Testis (tissue), 3 donors: ENCODE results near the gene POGZ. TPM values are rescaled to one million over a fixed set of nuclear protein-coding genes. Genes with fewer than 3 reads are reported as not detected.

ENCODE experiments used
- DNase-seq: peaks from one replicate; pipeline ENCODE4 v3.0.0-alpha.2; 2019
- H3K27ac ChIP-seq, 2 donors: fragments of 200-600 bp; sonication (generic); one replicate each; pipeline ENCODE4 v1.5.1; 2019
- H3K27me3 ChIP-seq: fragments of 200-600 bp; sonication (generic); one replicate; pipeline ENCODE4 v1.5.1; 2019
- H3K36me3 ChIP-seq: fragments of 200-600 bp; sonication (generic); one replicate; pipeline ENCODE4 v1.5.1; 2017; ENCODE audit warnings: low read depth; ENCODE audit errors: missing control alignments
- H3K4me1 ChIP-seq: fragments of 200-600 bp; sonication (generic); one replicate; pipeline ENCODE4 v1.5.1; 2019
- H3K4me3 ChIP-seq, 2 donors: fragments of 200-600 bp; sonication (generic); one replicate each; pipeline ENCODE4 v1.5.1; 2017 to 2019
- H3K9me3 ChIP-seq: fragments of 200-600 bp; sonication (generic); one replicate; pipeline ENCODE4 v1.5.1; 2017
- CTCF ChIP-seq, 3 experiments: fragments of 450-650 bp in 2 of 3; fragments of 200-600 bp in 1 of 3; sonication (generic) in 1 of 3; IDR thresholded peaks; one replicate each; pipeline ENCODE4 v1.5.1; 2016 to 2019; ENCODE audit warnings: antibody characterized with exemption in 3 of 3, mild to moderate bottlenecking in 2 of 3, moderate library complexity in 1 of 3
- POLR2A ChIP-seq: fragments of 450-650 bp; IDR thresholded peaks from one replicate; pipeline ENCODE4 v1.6.1; 2017; ENCODE audit warnings: antibody characterized with exemption, mild to moderate bottlenecking, moderate library complexity
- WGBS, 2 donors: methylation state at CpG; one replicate each; pipeline ENCODE4 v1.1.5; 2018; 5-methylcytosine and 5-hydroxymethylcytosine counted together
- intact Hi-C: fragments of 100-400 bp; cut with DNase I; formaldehyde crosslinking; loops from one replicate; pipeline ENCODE4 v1.15.1; 2023; ENCODE audit warnings: low total_unique reads
- polyA plus RNA-seq: library from polyadenylated mRNA; stranded (reverse); fragments of 350-450 nt; fragmentation: Illumina TruSeq; extraction: RNeasy Lipid Tissue Mini Kit (QIAGEN cat#74804); gene quantifications from one replicate; pipeline ENCODE4 v1.2.3, GENCODE V29; 2014; ENCODE audit warnings: low read depth, low replicate concordance; ENCODE audit not compliant: insufficient read depth
- total RNA-seq, 2 donors: library from RNA; depleted of rRNA; stranded (reverse); fragments of >200 nt; gene quantifications; one replicate each; pipeline ENCODE4 v1.2.3, GENCODE V29; 2016

The POGZ gene
- total and polyA plus RNA-seq, 3 donors from 2014 or later = 84.3 to 137 (median 131) TPM

GRCh38 chr1:151502859-151503780 is 43.8 kb upstream of the POGZ start:
- Histone ChIP-seq H3K4me3 (no peak overlapping the region), H3K9me3 (no peaks in the 10 kb centered on the region)
- intact Hi-C loops = no loop called here

GRCh38 chr1:151502035-151502700 is 42.9 kb upstream of the POGZ start:
- H3K4me1 ChIP-seq = peaks cover 4% of the 10 kb centered on the region
- no peak for DNase-seq
- TF ChIP-seq CTCF (IDR thresholded peaks at IDR 0.05) = no peak
- TF ChIP-seq POLR2A = no peak
- H3K9me3 ChIP-seq = no peaks in the 10 kb centered on the region
- H3K27ac ChIP-seq = no peak overlapping the region
- H3K27me3 ChIP-seq = no peaks in the 10 kb centered on the region
- intact Hi-C loops = no loop called here
- H3K4me3 ChIP-seq = no peak overlapping the region
- WGBS, 2 donors = 58 to 63% methylated on average over 5 of the region's 5 CpGs
- no peaks in the 10 kb centered on the region for H3K36me3 ChIP-seq

More at GRCh38 chr1:151502859-151503780, 43.8 kb upstream of the POGZ start:
- DNase-seq = no peak
- peaks cover 4% of the 10 kb centered on the region for H3K4me1 ChIP-seq
- TF ChIP-seq CTCF (IDR thresholded peaks at IDR 0.05) (no peak), POLR2A (no peak)
- no peaks in the 10 kb centered on the region for H3K36me3 ChIP-seq
- WGBS, 2 donors = 69 to 71% methylated on average over 7 of the region's 7 CpGs
- no peaks in the 10 kb centered on the region for H3K27me3 ChIP-seq
- H3K27ac ChIP-seq = no peak overlapping the region

- Histone ChIP-seq H3K36me3 (no peaks in the 10 kb centered on the region), H3K4me1 (peaks cover 4% of the 10 kb centered on the region), H3K4me3 (no peak overlapping the region), H3K27me3 (no peaks in the 10 kb centered on the region), H3K9me3 (no peaks in the 10 kb centered on the region), H3K27ac (no peak overlapping the region)
- intact Hi-C loops = no loop called here
- DNase-seq = no peak
- WGBS, 2 donors = 78 to 84% methylated on average over 10 of the region's 10 CpGs
- TF ChIP-seq CTCF (IDR thresholded peaks at IDR 0.05) = no peak
- TF ChIP-seq POLR2A = no peak
These were observed 42.2 kb upstream of the POGZ start for GRCh38 chr1:151501474-151501873.

GRCh38 chr1:151499930-151500329 is 40.6 kb upstream of the POGZ start:
- H3K9me3 ChIP-seq = no peaks in the 10 kb centered on the region
- no peak for TF ChIP-seq CTCF (IDR thresholded peaks at IDR 0.05)
- TF ChIP-seq POLR2A = no peak
- no peaks in the 10 kb centered on the region for H3K27me3 ChIP-seq
- no peak overlapping the region for H3K27ac ChIP-seq
- intact Hi-C loops = no loop called here
- H3K4me1 ChIP-seq = peaks cover 7% of the 10 kb centered on the region
- no peaks in the 10 kb centered on the region for H3K36me3 ChIP-seq
- DNase-seq = no peak
- no peak overlapping the region for H3K4me3 ChIP-seq
- WGBS, 2 donors = 82 to 83% methylated on average over 1 of the region's 1 CpG
